IMR-90 (cell line): Measurements from ENCODE around the gene ANO2. TPM values are rescaled to one million over a fixed set of nuclear protein-coding genes. Genes with fewer than 3 reads are reported as not detected.

Experiments
- ATAC-seq: fragments of 200-7000 bp; cut with Tn5 transposase; 2 replicates; pipeline ENCODE4 v1.9.1; 2020; ENCODE audit warnings: low read depth, mild to moderate bottlenecking, moderate library complexity
- BruUV-seq: library from RNA; stranded (reverse); fragments of 400-500 nt; replicated peaks from 2 replicates; lab custom pipeline; 2021; lab: Mats Ljungman, UMichigan
- CTCF ChIA-PET: fragments of 300-600 bp; formaldehyde crosslinking; extraction: SDS; loops from one replicate; lab custom pipeline; 2021; ENCODE audit warnings: antibody characterized with exemption; lab: Yijun Ruan, JAX
- POLR2A ChIA-PET: fragments of 300-600 bp; sonication (Branson Sonifier 250); formaldehyde crosslinking; loops from one replicate; lab custom pipeline; 2022; ENCODE audit warnings: antibody characterized with exemption; ENCODE audit not compliant: unreplicated experiment; lab: Charles Lee
- DNase-seq: peaks from one replicate; pipeline ENCODE4 v3.0.0; 2013
- H2AFZ ChIP-seq: replicated peaks from 2 replicates; pipeline ENCODE3; 2013; ENCODE audit warnings: low read length, mild to moderate bottlenecking; ENCODE audit not compliant: poor library complexity
- H2AK5ac ChIP-seq: 2 replicates; pipeline ENCODE4 v1.6.1; 2013; ENCODE audit warnings: low read depth, low read length, inconsistent platforms
- H2AK9ac ChIP-seq: replicated peaks from 2 replicates; pipeline ENCODE3; 2013; ENCODE audit warnings: mild to moderate bottlenecking, low read depth, low read length, moderate library complexity; ENCODE audit not compliant: poor library complexity
- H2BK120ac ChIP-seq: 2 replicates; pipeline ENCODE4 v1.6.1; 2013; ENCODE audit warnings: low read depth, low read length, inconsistent platforms
- H2BK15ac ChIP-seq: 3 replicates; pipeline ENCODE4 v1.6.1; 2013; ENCODE audit warnings: low read depth, low read length, inconsistent platforms
- H2BK20ac ChIP-seq: 2 replicates; pipeline ENCODE4 v1.6.1; 2013; ENCODE audit warnings: low read depth, mild to moderate bottlenecking, inconsistent platforms, low read length, moderate library complexity
- H2BK5ac ChIP-seq: 2 replicates; pipeline ENCODE4 v1.6.1; 2013; ENCODE audit warnings: mild to moderate bottlenecking, low read depth, low read length, inconsistent platforms; ENCODE audit not compliant: poor library complexity, severe bottlenecking
- H3K14ac ChIP-seq: replicated peaks from 2 replicates; pipeline ENCODE4 v1.6.1; 2013; ENCODE audit warnings: low read depth, low read length, inconsistent platforms
- H3K18ac ChIP-seq: 2 replicates; pipeline ENCODE4 v1.6.1; 2013; ENCODE audit warnings: low read depth, low read length, control low read depth
- H3K23ac ChIP-seq: 2 replicates; pipeline ENCODE4 v1.6.1; 2013; ENCODE audit warnings: low read depth, low read length, inconsistent platforms
- H3K27ac ChIP-seq: 2 replicates; pipeline ENCODE4 v1.5.1; 2013; ENCODE audit warnings: mild to moderate bottlenecking, control low read depth, low read length; ENCODE audit not compliant: insufficient read depth
- H3K27me3 ChIP-seq: 2 replicates; pipeline ENCODE4 v1.6.1; 2013; ENCODE audit warnings: low read length; ENCODE audit not compliant: control insufficient read depth, insufficient read depth
- H3K36me3 ChIP-seq: 2 replicates; pipeline ENCODE4 v1.6.1; 2013; ENCODE audit warnings: low read length, mixed read lengths; ENCODE audit not compliant: control insufficient read depth, insufficient read depth
- H3K4ac ChIP-seq: 2 replicates; pipeline ENCODE4 v1.6.1; 2013; ENCODE audit warnings: low read depth, low read length, inconsistent platforms
- H3K4me1 ChIP-seq: 2 replicates; pipeline ENCODE4 v1.6.1; 2013; ENCODE audit warnings: low read length, mixed read lengths; ENCODE audit not compliant: control insufficient read depth, insufficient read depth
- H3K4me2 ChIP-seq: 2 replicates; pipeline ENCODE4 v1.6.1; 2013; ENCODE audit warnings: low read depth, mild to moderate bottlenecking, control low read depth, low read length, moderate library complexity
- H3K4me3 ChIP-seq: 2 replicates; pipeline ENCODE4 v1.5.1; 2013; ENCODE audit warnings: low read depth, mild to moderate bottlenecking, control low read depth, low read length, moderate library complexity; ENCODE audit not compliant: insufficient read depth
- H3K56ac ChIP-seq: 2 replicates; pipeline ENCODE4 v1.6.1; 2013; ENCODE audit warnings: low read length, inconsistent platforms; ENCODE audit not compliant: insufficient read depth; ENCODE audit errors: extremely low read depth
- H3K79me1 ChIP-seq, 2 experiments: 2 replicates each; pipeline ENCODE4 v1.6.1; 2013; ENCODE audit warnings: low read length in 2 of 2, inconsistent platforms in 1 of 2, low read depth in 1 of 2
- H3K9ac ChIP-seq: 2 replicates; pipeline ENCODE4 v1.6.1; 2013; ENCODE audit warnings: low read depth, low read length, control low read depth
- H3K9me1 ChIP-seq: 2 replicates; pipeline ENCODE4 v1.6.1; 2013; ENCODE audit warnings: low read length, inconsistent platforms; ENCODE audit not compliant: insufficient read depth
- H3K9me3 ChIP-seq: 2 replicates; pipeline ENCODE4 v1.6.1; 2013; ENCODE audit warnings: low read length; ENCODE audit not compliant: control insufficient read depth, insufficient read depth
- H4K20me1 ChIP-seq: 2 replicates; pipeline ENCODE4 v1.6.1; 2013; ENCODE audit warnings: low read length, inconsistent platforms; ENCODE audit not compliant: insufficient read depth
- H4K5ac ChIP-seq: 2 replicates; pipeline ENCODE4 v1.6.1; 2013; ENCODE audit warnings: mild to moderate bottlenecking, low read depth, low read length, control low read depth
- H4K8ac ChIP-seq, 2 experiments: 2 replicates each; pipeline ENCODE4 v1.6.1; 2013; ENCODE audit warnings: low read depth in 2 of 2, low read length in 2 of 2, control low read depth in 1 of 2, inconsistent platforms in 1 of 2
- H4K91ac ChIP-seq: 2 replicates; pipeline ENCODE4 v1.6.1; 2013; ENCODE audit warnings: low read depth, low read length, inconsistent platforms; ENCODE audit not compliant: insufficient read depth
- BHLHE40 ChIP-seq: fragments of 150-350 bp; IDR thresholded peaks from 2 replicates; pipeline ENCODE4 v1.6.1; 2016; ENCODE audit warnings: mild to moderate bottlenecking, low read depth, low read length
- CEBPB ChIP-seq: IDR thresholded peaks from 2 replicates; pipeline ENCODE4 v1.6.1; 2012; ENCODE audit warnings: low read depth, low read length, improper control_type of control experiment
- CHD1 ChIP-seq: IDR thresholded peaks from 2 replicates; pipeline ENCODE4 v1.6.1; 2012; ENCODE audit warnings: low read depth, low read length, improper control_type of control experiment
- FOS ChIP-seq: fragments of 150-350 bp; IDR thresholded peaks from 2 replicates; pipeline ENCODE4 v1.6.1; 2016; ENCODE audit warnings: low read depth, low read length
- MAFK ChIP-seq: IDR thresholded peaks from 2 replicates; pipeline ENCODE4 v1.6.1; 2012; ENCODE audit warnings: low read depth, low read length, improper control_type of control experiment
- MAZ ChIP-seq: IDR thresholded peaks from 2 replicates; pipeline ENCODE4 v1.6.1; 2012; ENCODE audit warnings: low read depth, mild to moderate bottlenecking, low read length, improper control_type of control experiment, moderate library complexity, borderline replicate concordance
- MXI1 ChIP-seq: IDR thresholded peaks from 2 replicates; pipeline ENCODE4 v1.6.1; 2012; ENCODE audit warnings: low read depth, mild to moderate bottlenecking, low read length, moderate library complexity, borderline replicate concordance
- NFE2L2 ChIP-seq: fragments of 150-350 bp; IDR thresholded peaks from 2 replicates; pipeline ENCODE4 v1.6.1; 2016; ENCODE audit warnings: low read depth, mild to moderate bottlenecking, low read length
- POLR2A ChIP-seq: IDR thresholded peaks from 2 replicates; pipeline ENCODE4 v1.6.1; 2012; ENCODE audit warnings: mild to moderate bottlenecking, low read depth, low read length
- RAD21 ChIP-seq: IDR thresholded peaks from 2 replicates; pipeline ENCODE4 v1.6.1; 2012; ENCODE audit warnings: low read length, improper control_type of control experiment
- RCOR1 ChIP-seq: IDR thresholded peaks from 2 replicates; pipeline ENCODE4 v1.6.1; 2012; ENCODE audit warnings: mild to moderate bottlenecking, low read length, improper control_type of control experiment; ENCODE audit not compliant: insufficient replicate concordance
- RFX5 ChIP-seq: IDR thresholded peaks from 2 replicates; pipeline ENCODE4 v1.8.0; 2012; ENCODE audit warnings: low read depth, mild to moderate bottlenecking, low read length, moderate library complexity
- SMC3 ChIP-seq: fragments of 150-350 bp; IDR thresholded peaks from 2 replicates; pipeline ENCODE4 v1.6.1; 2016; ENCODE audit warnings: low read depth, mild to moderate bottlenecking, antibody characterized with exemption, low read length, moderate library complexity
- WGBS, 2 experiments: methylation state at CpG; one replicate each; pipeline versions ENCODE4 v1.1.5 to v1.1.7; 2013; ENCODE audit warnings: missing lambda C conversion rate in 2 of 2; ENCODE audit not compliant: insufficient read length in 1 of 2; ENCODE audit errors: extremely low coverage in 2 of 2; 5-methylcytosine and 5-hydroxymethylcytosine counted together
- dilution Hi-C: fragments of 300-500 bp; cut with HindIII; formaldehyde crosslinking; loops from one replicate; pipeline ENCODE4 v1.14.3; 2018; ENCODE audit warnings: low sequenced_read_pairs; ENCODE audit not compliant: unreplicated experiment
- in situ Hi-C: fragments of 300-500 bp; cut with MboI; formaldehyde crosslinking; loops from 3 replicates; pipeline ENCODE4 v1.14.3; 2019; ENCODE audit warnings: low sequenced_read_pairs, inconsistent platforms, mixed read lengths
- intact Hi-C: fragments of 100-400 bp; cut with micrococcal nuclease; formaldehyde crosslinking; loops from 2 replicates; pipeline ENCODE4 v1.10.0; 2022
- polyA plus RNA-seq, 3 experiments: library from polyadenylated mRNA; depleted of rRNA; stranded (reverse); fragments of >200 nt; gene quantifications; 2 replicates each; pipeline ENCODE4 v1.2.3, GENCODE V29; 2012; ENCODE audit warnings: low replicate concordance in 1 of 3
- total RNA-seq: library from RNA; depleted of rRNA; stranded (reverse); fragments of >200 nt; gene quantifications from 2 replicates; pipeline ENCODE4 v1.2.3, GENCODE V29; 2012
- TF ChIP-seq, protein P1 (sequence below): fragments of 150-350 bp; IDR thresholded peaks from 2 replicates; pipeline ENCODE4 v1.6.1; 2017; ENCODE audit warnings: mild to moderate bottlenecking, antibody characterized with exemption, low read length, low read depth
- TF ChIP-seq, protein P2 (sequence below): fragments of 150-350 bp; IDR thresholded peaks from 2 replicates; pipeline ENCODE4 v1.6.1; 2016; ENCODE audit warnings: low read depth, mild to moderate bottlenecking, low read length, moderate library complexity, borderline replicate concordance
- TF ChIP-seq, protein P3 (sequence below): conservative IDR thresholded peaks from 2 replicates; pipeline ENCODE4 v1.5.1; 2012; ENCODE audit warnings: mild to moderate bottlenecking, low read depth, low read length, improper control_type of control experiment

The ANO2 gene
- total and polyA plus RNA-seq, 2 of the 4 experiments (the other 2 are of a cell fraction), result 0.22 TPM; not detected in 1

DNA sequence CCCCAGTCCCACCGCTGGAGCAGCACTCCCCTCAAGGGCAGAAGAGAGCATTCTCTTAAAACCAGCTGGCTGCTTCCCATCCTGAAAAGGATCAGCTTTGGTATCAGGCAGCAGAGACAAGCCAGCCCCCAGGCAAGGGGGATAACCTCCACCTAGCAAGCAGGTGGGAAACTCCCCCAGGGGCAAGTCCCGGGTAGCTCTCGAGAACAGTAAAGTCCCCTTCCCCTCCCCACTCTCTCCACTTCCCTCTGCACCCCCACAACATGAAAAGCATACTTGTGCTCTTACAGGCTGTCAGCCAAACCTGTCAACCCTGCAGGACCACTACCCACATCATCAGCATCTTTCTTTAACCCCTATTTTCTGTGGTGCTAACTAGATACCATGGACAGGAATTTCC lies 259.1 kb downstream of the ANO2 start:
- H4K91ac ChIP-seq, result no peak overlapping the region
- H3K18ac ChIP-seq, result no peak overlapping the region
- no peak for ATAC-seq
- no peaks in the 10 kb centered on the region for H4K20me1 ChIP-seq
- no peak overlapping the region for H2AFZ ChIP-seq
- H3K27me3 ChIP-seq, result peaks cover 51% of the 10 kb centered on the region
- H3K9ac ChIP-seq, result no peak overlapping the region
- DNase-seq, result no peak
- no TSS peak for BruUV-seq
- H3K4me1 ChIP-seq, result no peaks in the 10 kb centered on the region
- no peak overlapping the region for H2BK20ac ChIP-seq
- no peak overlapping the region for H2BK5ac ChIP-seq
- WGBS, 2 experiments, result no CpG with 5 or more reads among the region's 3 CpGs
- H2AK9ac ChIP-seq, result no peak overlapping the region
- H4K5ac ChIP-seq, result no peak overlapping the region
- H4K8ac ChIP-seq, result no peak overlapping the region
- in situ Hi-C loops (no loop called here), dilution Hi-C loops (no loop called here), intact Hi-C loops (no loop called here)
- H2AK5ac ChIP-seq, result no peak overlapping the region
- POLR2A ChIA-PET, result no interaction called here
- no peak overlapping the region for H3K56ac ChIP-seq
- H3K79me1 ChIP-seq, result no peaks in the 10 kb centered on the region
- H2BK15ac ChIP-seq, result no peak overlapping the region
- H3K4me3 ChIP-seq, result no peak overlapping the region
- no peaks in the 10 kb centered on the region for H3K9me1 ChIP-seq
- H3K14ac ChIP-seq, result no peak overlapping the region
- no peak overlapping the region for H3K27ac ChIP-seq
- no peak overlapping the region for H2BK120ac ChIP-seq
- H3K4me2 ChIP-seq, result no peak overlapping the region
- CTCF ChIA-PET, result no interaction called here
- H3K36me3 ChIP-seq, result no peaks in the 10 kb centered on the region
- TF ChIP-seq, protein P1, sequence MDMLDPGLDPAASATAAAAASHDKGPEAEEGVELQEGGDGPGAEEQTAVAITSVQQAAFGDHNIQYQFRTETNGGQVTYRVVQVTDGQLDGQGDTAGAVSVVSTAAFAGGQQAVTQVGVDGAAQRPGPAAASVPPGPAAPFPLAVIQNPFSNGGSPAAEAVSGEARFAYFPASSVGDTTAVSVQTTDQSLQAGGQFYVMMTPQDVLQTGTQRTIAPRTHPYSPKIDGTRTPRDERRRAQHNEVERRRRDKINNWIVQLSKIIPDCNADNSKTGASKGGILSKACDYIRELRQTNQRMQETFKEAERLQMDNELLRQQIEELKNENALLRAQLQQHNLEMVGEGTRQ, result no peak
- TF ChIP-seq FOS (no peak), CEBPB (no peak), MAFK (no peak), MAZ (no peak), BHLHE40 (no peak), CHD1 (no peak), RCOR1 (no peak), MXI1 (no peak), POLR2A (no peak), NFE2L2 (no peak), SMC3 (no peak), RAD21 (no peak), RFX5 (no peak)
- TF ChIP-seq, protein P2, sequence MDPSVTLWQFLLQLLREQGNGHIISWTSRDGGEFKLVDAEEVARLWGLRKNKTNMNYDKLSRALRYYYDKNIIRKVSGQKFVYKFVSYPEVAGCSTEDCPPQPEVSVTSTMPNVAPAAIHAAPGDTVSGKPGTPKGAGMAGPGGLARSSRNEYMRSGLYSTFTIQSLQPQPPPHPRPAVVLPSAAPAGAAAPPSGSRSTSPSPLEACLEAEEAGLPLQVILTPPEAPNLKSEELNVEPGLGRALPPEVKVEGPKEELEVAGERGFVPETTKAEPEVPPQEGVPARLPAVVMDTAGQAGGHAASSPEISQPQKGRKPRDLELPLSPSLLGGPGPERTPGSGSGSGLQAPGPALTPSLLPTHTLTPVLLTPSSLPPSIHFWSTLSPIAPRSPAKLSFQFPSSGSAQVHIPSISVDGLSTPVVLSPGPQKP, result no peak
- TF ChIP-seq, protein P3, sequence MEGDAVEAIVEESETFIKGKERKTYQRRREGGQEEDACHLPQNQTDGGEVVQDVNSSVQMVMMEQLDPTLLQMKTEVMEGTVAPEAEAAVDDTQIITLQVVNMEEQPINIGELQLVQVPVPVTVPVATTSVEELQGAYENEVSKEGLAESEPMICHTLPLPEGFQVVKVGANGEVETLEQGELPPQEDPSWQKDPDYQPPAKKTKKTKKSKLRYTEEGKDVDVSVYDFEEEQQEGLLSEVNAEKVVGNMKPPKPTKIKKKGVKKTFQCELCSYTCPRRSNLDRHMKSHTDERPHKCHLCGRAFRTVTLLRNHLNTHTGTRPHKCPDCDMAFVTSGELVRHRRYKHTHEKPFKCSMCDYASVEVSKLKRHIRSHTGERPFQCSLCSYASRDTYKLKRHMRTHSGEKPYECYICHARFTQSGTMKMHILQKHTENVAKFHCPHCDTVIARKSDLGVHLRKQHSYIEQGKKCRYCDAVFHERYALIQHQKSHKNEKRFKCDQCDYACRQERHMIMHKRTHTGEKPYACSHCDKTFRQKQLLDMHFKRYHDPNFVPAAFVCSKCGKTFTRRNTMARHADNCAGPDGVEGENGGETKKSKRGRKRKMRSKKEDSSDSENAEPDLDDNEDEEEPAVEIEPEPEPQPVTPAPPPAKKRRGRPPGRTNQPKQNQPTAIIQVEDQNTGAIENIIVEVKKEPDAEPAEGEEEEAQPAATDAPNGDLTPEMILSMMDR, result no peak
- H3K9me3 ChIP-seq, result no peaks in the 10 kb centered on the region; the same call in 1 of the 2 replicates
- H3K23ac ChIP-seq, result no peak overlapping the region
- H3K4ac ChIP-seq, result no peak overlapping the region
